ENCODE results near the gene NPNT. TPM values are rescaled to one million over a fixed set of nuclear protein-coding genes. Genes with fewer than 3 reads are reported as not detected.

Gene NPNT
- total RNA-seq, 1 donor from 2014 or later, result 7.3 TPM

GRCh38 chr4:105965183-105965800, 70.0 kb downstream of the NPNT start:
- no peak for TF ChIP-seq CTCF (IDR thresholded peaks at IDR 0.05; ENCODE audit: insufficient read depth, low read length, poor library complexity, severe bottlenecking)
- no peaks in the 10 kb centered on the region for H3K27me3 ChIP-seq (ENCODE audit: control insufficient read depth, insufficient read depth, low read length)
- DNase-seq (ENCODE audit: low read depth), result no peak
- H3K36me3 ChIP-seq (ENCODE audit: control insufficient read depth, insufficient read depth, low read length), result no peaks in the 10 kb centered on the region
- no peak overlapping the region for H3K4me3 ChIP-seq (ENCODE audit: low read depth, low read length)

DNA sequence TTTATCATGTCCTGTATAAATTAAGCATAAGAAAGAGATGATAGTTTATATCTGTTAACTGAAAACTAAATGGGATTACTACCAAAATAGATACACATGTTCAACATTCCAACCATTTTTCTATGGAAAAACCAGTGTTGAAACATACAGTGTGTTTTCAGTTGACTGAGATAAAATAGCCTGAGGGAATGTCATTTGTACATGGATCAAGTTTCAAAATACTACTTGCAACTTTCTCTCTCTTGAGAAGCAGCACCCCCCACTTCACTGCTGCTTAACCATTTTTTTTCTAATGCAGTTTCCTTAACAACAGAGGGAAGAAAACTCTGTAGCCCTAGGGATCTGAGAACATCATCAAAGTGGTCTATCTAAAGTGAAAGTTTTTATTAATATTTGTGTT, 70.8 kb downstream of the NPNT start:
- peak; percentile 61 for DNase-seq (ENCODE audit: low read depth)
- no peaks in the 10 kb centered on the region for H3K27me3 ChIP-seq (ENCODE audit: control insufficient read depth, insufficient read depth, low read length)
- no peak for TF ChIP-seq CTCF (IDR thresholded peaks at IDR 0.05; ENCODE audit: insufficient read depth, low read length, poor library complexity, severe bottlenecking)
- no peaks in the 10 kb centered on the region for H3K36me3 ChIP-seq (ENCODE audit: control insufficient read depth, insufficient read depth, low read length)
- no peak overlapping the region for H3K4me3 ChIP-seq (ENCODE audit: low read depth, low read length)

DNA sequence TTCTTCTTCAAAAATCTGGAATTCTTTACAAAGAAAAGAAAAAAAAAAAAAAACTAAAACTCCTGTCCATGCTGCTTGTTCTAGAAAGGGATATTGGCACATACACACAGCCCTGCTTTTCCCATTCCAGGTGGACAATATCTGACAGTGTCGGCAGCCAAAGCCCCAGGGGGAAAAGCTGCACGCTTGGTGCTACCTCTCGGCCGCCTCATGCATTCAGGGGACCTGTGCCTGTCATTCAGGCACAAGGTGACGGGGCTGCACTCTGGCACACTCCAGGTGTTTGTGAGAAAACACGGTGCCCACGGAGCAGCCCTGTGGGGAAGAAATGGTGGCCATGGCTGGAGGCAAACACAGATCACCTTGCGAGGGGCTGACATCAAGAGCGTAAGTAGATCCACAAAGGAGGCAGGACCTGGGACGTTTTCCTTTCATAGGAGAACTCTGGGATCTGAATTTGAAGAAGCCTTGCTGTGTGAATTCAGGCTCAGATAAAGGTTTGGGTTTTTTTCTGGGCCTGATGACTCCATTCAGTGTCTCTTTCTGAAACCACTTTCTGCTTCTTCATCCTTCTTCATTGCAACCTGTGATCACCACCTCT, 71.9 kb downstream of the NPNT start:
- no peak overlapping the region for H3K4me3 ChIP-seq (ENCODE audit: low read depth, low read length)
- no peaks in the 10 kb centered on the region for H3K36me3 ChIP-seq (ENCODE audit: control insufficient read depth, insufficient read depth, low read length)
- DNase-seq (ENCODE audit: low read depth), result no peak
- no peaks in the 10 kb centered on the region for H3K27me3 ChIP-seq (ENCODE audit: control insufficient read depth, insufficient read depth, low read length)
- no peak for TF ChIP-seq CTCF (IDR thresholded peaks at IDR 0.05; ENCODE audit: insufficient read depth, low read length, poor library complexity, severe bottlenecking)

DNA sequence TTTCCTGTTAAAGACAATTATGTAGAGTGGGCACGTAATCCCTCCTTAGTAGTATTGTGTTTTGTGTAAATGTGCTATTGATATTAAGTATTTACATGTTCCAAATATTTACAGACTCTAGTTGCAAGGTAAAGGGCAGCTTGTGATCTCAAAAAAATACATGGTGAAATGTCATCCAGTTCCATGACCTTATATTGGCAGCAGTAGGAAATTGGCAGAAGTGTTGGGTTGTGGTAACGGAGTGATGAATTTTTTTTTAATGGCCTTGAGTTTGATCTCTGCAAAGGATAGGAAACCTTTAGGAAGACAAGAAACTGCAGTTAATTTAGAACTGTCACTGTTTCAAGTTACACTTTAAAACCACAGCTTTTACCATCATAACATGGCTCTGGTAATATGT, 74.3 kb downstream of the NPNT start:
- no peak overlapping the region for H3K4me3 ChIP-seq (ENCODE audit: low read depth, low read length)
- TF ChIP-seq CTCF (IDR thresholded peaks at IDR 0.05; ENCODE audit: insufficient read depth, low read length, poor library complexity, severe bottlenecking), result no peak
- H3K27me3 ChIP-seq (ENCODE audit: control insufficient read depth, insufficient read depth, low read length), result no peaks in the 10 kb centered on the region
- DNase-seq (ENCODE audit: low read depth), result no peak
- H3K36me3 ChIP-seq (ENCODE audit: control insufficient read depth, insufficient read depth, low read length), result no peaks in the 10 kb centered on the region

- H3K4me3 ChIP-seq (ENCODE audit: low read depth, low read length), result no peak overlapping the region
- H3K27me3 ChIP-seq (ENCODE audit: control insufficient read depth, insufficient read depth, low read length), result no peaks in the 10 kb centered on the region
- TF ChIP-seq CTCF (IDR thresholded peaks at IDR 0.05; ENCODE audit: insufficient read depth, low read length, poor library complexity, severe bottlenecking), result no peak
- DNase-seq (ENCODE audit: low read depth), result no peak
- H3K36me3 ChIP-seq (ENCODE audit: control insufficient read depth, insufficient read depth, low read length), result no peaks in the 10 kb centered on the region
Observed at GRCh38 chr4:105970371-105970770, 75.1 kb downstream of the NPNT start.

DNA sequence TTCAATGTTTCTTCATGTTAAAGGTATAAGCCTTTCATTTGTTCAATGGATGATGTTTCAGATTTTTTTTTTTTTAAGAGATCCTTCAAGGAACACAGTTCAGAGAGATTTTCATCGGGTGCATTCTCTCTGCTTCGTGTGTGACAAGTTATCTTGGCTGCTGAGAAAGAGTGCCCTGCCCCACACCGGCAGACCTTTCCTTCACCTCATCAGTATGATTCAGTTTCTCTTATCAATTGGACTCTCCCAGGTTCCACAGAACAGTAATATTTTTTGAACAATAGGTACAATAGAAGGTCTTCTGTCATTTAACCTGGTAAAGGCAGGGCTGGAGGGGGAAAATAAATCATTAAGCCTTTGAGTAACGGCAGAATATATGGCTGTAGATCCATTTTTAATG, 75.8 kb downstream of the NPNT start:
- no peak overlapping the region for H3K4me3 ChIP-seq (ENCODE audit: low read depth, low read length)
- DNase-seq (ENCODE audit: low read depth), result no peak
- H3K36me3 ChIP-seq (ENCODE audit: control insufficient read depth, insufficient read depth, low read length), result no peaks in the 10 kb centered on the region
- no peaks in the 10 kb centered on the region for H3K27me3 ChIP-seq (ENCODE audit: control insufficient read depth, insufficient read depth, low read length)
- TF ChIP-seq CTCF (IDR thresholded peaks at IDR 0.05; ENCODE audit: insufficient read depth, low read length, poor library complexity, severe bottlenecking), result no peak

Measured in kidney epithelial cell (primary cell).